Endometrial microvascular endothelial cells (primary cell): ENCODE data around the gene MYEOV. TPM values are rescaled to one million over a fixed set of nuclear protein-coding genes. Genes with fewer than 3 reads are reported as not detected.

ENCODE experiments used
- in situ Hi-C: cut with HindIII; loops from 2 replicates; pipeline ENCODE4 v1.10.0; 2017; ENCODE audit warnings: low sequenced_read_pairs, low pct_unique_long_range_greater_than_20kb; ENCODE audit errors: inconsistent ontology term
- total RNA-seq: library from RNA; depleted of rRNA; stranded (reverse); fragments of >200 nt; gene quantifications from one replicate; pipeline ENCODE4 v1.2.3, GENCODE V29; 2015; ENCODE audit errors: inconsistent ontology term

Gene MYEOV
- total RNA-seq, 1 donor from 2014 or later = 14.6 TPM

- in situ Hi-C loops = no loop called here
These were observed 4.5 kb downstream of the MYEOV start for GRCh38 chr11:69298267-69299022.

GRCh38 chr11:69299023-69299461, 5.1 kb downstream of the MYEOV start:
- in situ Hi-C loops = no loop called here

- in situ Hi-C loops = no loop called here
These were observed 5.6 kb downstream of the MYEOV start for GRCh38 chr11:69299572-69299971.

GRCh38 chr11:69300120-69301060, 6.4 kb downstream of the MYEOV start:
- in situ Hi-C loops = no loop called here

- in situ Hi-C loops = no loop called here
These were observed 7.1 kb downstream of the MYEOV start for GRCh38 chr11:69301081-69301454.

- in situ Hi-C loops = no loop called here
These were observed 7.8 kb downstream of the MYEOV start for GRCh38 chr11:69301455-69302401.

GRCh38 chr11:69302447-69303020, 8.6 kb downstream of the MYEOV start:
- in situ Hi-C loops = no loop called here

GRCh38 chr11:69303427-69303826, 9.5 kb downstream of the MYEOV start:
- in situ Hi-C loops = no loop called here

GRCh38 chr11:69304258-69304657, 10.3 kb downstream of the MYEOV start:
- in situ Hi-C loops = no loop called here

GRCh38 chr11:69304686-69305085, 10.7 kb downstream of the MYEOV start:
- in situ Hi-C loops = no loop called here

- in situ Hi-C loops = no loop called here
These were observed 12.1 kb downstream of the MYEOV start for GRCh38 chr11:69305885-69306540.

GRCh38 chr11:69306821-69307220, 12.9 kb downstream of the MYEOV start:
- in situ Hi-C loops = no loop called here

GRCh38 chr11:69307421-69307820, 13.5 kb downstream of the MYEOV start:
- in situ Hi-C loops = no loop called here

- in situ Hi-C loops = no loop called here
These were observed 14.0 kb downstream of the MYEOV start for GRCh38 chr11:69307871-69308431.

GRCh38 chr11:69308491-69308911, 14.5 kb downstream of the MYEOV start:
- in situ Hi-C loops = no loop called here

GRCh38 chr11:69308936-69309615, 15.1 kb downstream of the MYEOV start:
- in situ Hi-C loops = no loop called here

- in situ Hi-C loops = no loop called here
These were observed 15.8 kb downstream of the MYEOV start for GRCh38 chr11:69309631-69310280.
